ENCODE measurements around the gene TNRC6B.
"Not testable (repeated sequence)": the region's sequence is repeated elsewhere in the genome, so short reads cannot be mapped to it uniquely, and the experiment has no call there.

Gene TNRC6B, protein sequence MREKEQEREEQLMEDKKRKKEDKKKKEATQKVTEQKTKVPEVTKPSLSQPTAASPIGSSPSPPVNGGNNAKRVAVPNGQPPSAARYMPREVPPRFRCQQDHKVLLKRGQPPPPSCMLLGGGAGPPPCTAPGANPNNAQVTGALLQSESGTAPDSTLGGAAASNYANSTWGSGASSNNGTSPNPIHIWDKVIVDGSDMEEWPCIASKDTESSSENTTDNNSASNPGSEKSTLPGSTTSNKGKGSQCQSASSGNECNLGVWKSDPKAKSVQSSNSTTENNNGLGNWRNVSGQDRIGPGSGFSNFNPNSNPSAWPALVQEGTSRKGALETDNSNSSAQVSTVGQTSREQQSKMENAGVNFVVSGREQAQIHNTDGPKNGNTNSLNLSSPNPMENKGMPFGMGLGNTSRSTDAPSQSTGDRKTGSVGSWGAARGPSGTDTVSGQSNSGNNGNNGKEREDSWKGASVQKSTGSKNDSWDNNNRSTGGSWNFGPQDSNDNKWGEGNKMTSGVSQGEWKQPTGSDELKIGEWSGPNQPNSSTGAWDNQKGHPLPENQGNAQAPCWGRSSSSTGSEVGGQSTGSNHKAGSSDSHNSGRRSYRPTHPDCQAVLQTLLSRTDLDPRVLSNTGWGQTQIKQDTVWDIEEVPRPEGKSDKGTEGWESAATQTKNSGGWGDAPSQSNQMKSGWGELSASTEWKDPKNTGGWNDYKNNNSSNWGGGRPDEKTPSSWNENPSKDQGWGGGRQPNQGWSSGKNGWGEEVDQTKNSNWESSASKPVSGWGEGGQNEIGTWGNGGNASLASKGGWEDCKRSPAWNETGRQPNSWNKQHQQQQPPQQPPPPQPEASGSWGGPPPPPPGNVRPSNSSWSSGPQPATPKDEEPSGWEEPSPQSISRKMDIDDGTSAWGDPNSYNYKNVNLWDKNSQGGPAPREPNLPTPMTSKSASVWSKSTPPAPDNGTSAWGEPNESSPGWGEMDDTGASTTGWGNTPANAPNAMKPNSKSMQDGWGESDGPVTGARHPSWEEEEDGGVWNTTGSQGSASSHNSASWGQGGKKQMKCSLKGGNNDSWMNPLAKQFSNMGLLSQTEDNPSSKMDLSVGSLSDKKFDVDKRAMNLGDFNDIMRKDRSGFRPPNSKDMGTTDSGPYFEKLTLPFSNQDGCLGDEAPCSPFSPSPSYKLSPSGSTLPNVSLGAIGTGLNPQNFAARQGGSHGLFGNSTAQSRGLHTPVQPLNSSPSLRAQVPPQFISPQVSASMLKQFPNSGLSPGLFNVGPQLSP (N-terminal part only)

GRCh38 chr22:40177738-40178416 is at the start of gene TNRC6B:
Gene TNRC6B (plus strand): TSS chr22:40177925. CDS start chr22:40178136, 211 bp downstream.
- peak; percentile 93 for DNase-seq (ENCODE audit: low spot score)

DNA sequence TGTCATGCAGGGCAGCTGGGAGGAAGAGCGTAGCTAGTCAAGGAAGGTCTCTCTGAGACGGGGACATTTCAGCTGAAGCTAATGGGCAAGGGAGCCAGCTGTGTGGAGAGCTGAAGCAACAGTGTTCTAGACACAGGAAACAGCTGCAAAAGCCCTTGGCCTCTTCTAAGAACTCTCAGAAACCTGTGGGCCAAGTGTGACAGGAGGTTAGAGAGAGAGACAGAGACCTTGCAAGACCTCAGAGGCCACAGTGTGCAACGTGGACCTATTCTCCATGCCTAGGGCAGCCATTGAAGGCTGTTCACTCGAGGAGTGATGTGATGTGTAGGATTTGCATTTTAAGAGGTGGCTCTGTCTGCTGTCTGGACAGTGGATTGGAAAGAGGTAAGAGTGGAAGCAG is 48.7 kb upstream of the TNRC6B start:
- DNase-seq (ENCODE audit: low spot score) = peak; percentile 46

DNA sequence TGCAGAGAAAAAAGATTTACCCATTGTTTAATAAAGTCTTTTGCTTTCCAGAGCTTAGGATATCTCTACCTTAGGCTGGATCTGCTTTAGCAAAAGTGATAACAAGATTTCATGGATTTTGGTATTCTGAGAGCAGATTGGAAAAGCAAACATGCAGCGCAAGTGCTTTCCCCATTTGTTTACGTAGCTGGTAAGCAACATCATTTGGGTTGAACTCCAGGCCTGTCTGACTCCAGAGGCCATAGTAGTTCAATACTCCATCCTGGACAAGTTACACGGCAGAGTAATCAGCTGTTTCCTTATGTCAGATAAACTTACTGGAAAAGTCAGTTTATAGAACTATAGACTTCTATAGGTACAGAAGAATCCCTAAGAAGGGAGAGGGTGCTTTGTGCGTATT is 40.6 kb upstream of the TNRC6B start:
- DNase-seq (ENCODE audit: low spot score) = no peak

DNA sequence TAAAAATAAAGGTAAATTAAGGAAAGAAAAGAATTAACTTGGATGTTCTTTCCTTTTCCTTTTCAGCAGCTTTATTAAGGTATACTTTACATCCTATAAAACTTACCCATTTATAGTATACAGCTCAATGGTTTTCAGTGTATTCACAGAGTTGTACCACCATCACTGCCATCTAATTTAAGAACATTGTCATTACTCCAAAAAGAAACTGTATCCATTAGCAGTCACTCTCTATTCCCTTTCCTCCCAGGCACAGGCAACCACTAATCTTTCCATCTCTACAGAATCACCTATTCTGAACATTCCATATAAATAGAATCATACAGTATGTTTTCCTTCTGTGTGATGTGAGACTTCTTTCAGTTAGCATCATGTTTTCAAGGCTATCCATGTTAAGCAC is 38.9 kb upstream of the TNRC6B start:
- DNase-seq (ENCODE audit: low spot score) = no peak

GRCh38 chr22:40147388-40148176 is 30.1 kb upstream of the TNRC6B start:
- no peak for DNase-seq (ENCODE audit: low spot score)

- DNase-seq (ENCODE audit: low spot score) = no peak
Measured at GRCh38 chr22:40153192-40153591, 24.5 kb upstream of the TNRC6B start.

DNA sequence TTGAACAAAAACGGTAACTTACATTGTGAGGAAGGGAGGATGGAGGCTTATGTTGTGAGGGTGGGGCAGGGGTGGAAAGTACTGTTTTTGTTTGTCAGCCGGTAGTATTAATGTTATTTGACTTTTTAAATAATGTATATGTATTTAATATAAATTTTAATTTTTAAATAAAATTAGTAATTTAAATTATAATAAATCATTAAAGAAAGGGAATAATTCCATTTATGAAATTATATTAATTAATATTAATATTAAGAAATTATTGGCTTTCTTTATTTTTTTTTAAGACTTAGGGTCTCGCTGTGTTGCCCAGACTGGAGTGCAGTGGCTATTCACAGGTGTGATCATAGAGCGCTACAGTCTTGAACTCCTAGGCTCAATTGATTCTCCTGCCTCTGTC is 24.0 kb upstream of the TNRC6B start:
- no peak for DNase-seq (ENCODE audit: low spot score)

DNA sequence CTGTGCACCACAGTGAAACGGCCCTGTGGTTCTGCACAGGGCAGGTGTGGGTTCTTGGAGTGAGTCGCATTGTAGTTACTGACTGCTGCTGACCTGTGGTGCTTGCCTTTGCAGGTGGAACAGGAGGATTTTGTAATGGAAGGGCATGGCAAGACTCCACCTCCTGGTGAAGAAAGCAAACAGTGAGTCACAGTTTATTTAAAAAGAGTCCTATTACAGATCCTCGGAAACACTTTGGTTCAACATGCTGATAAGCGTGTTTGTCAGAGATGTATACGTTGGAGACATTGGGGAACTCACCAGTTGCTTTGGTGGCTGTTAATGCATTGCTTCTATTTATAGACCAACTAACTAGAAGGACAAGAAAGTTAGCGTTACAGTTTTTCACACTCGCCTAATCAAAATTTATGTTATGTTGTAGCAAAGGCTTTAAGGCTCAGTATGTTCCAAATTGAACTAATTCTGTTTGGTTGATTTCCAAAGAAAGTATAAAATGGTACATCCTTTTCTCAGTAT is 21.7 kb upstream of the TNRC6B start:
- DNase-seq (ENCODE audit: low spot score) = no peak

DNA sequence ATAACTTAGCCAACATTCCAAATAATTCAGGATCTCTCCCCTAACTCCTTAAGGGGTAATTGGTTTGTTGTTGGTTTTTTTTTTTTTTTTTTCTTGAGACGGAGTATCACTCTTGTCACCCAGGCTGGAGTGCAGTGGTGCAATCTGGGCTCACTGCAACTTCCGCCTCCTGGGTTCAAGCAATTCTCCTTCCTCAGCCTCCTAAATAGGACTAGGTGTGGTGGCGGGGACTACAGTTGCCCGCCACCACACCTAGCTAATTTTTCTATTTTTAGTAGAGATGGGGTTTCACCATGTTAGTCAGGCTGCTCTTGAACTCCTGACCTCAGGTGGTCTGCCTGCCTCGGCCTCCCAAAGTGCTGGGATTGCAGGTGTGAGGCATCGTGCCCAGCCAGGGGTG is 21.0 kb upstream of the TNRC6B start:
- not testable (repeated sequence) for DNase-seq (ENCODE audit: low spot score)

DNA sequence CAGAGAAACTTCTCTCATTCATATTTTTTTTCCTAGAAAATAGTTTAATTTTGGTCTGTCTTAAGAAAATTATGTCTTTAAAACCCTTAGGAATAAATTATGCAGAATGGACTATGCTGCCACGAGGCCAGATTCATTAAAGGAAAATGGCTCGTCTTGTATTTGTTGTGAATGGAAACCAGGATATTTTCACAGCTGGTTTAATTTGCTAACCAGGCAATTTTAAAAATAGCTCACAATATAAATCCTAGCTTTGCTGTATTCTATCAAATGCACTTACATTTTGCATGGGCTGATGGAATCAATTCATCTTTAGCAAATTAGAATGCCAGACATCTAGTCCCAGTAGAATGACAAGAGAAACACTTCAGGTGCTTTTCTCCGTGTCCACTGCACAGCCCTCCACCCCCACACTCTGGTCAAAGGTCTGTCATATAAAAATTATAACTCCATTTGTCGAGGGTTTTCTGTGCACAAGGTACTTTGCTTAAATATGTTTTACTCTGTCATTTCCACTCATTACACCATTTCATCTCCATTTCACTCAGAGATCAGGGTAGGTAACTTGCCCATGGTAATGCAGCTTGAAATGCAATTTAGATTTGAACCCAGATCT is 20.3 kb upstream of the TNRC6B start:
- DNase-seq (ENCODE audit: low spot score) = no peak

- DNase-seq (ENCODE audit: low spot score) = no peak
Measured at GRCh38 chr22:40161194-40161593, 16.5 kb upstream of the TNRC6B start.

DNA sequence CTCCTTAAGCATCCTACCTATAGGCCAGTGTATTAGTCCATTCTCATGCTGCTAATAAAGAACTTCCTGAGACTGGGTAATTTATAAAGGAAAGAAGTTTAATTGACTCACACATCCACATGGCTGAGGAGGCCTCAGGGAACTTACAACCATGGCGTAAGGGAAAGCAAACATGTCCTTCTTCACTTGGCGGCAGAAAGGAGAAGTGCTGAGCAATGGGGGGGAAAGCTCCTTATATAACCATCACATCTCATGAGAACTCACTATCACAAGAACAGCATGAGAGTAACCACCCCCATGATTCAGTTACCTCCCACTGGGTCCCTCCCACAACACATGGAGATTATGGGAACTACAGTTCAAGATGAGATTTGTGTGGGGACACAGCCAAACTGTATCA is 12.2 kb upstream of the TNRC6B start:
- not testable (repeated sequence) for DNase-seq (ENCODE audit: low spot score)

- no peak for DNase-seq (ENCODE audit: low spot score)
Measured at GRCh38 chr22:40175611-40176244, 2.0 kb upstream of the TNRC6B start.

DNA sequence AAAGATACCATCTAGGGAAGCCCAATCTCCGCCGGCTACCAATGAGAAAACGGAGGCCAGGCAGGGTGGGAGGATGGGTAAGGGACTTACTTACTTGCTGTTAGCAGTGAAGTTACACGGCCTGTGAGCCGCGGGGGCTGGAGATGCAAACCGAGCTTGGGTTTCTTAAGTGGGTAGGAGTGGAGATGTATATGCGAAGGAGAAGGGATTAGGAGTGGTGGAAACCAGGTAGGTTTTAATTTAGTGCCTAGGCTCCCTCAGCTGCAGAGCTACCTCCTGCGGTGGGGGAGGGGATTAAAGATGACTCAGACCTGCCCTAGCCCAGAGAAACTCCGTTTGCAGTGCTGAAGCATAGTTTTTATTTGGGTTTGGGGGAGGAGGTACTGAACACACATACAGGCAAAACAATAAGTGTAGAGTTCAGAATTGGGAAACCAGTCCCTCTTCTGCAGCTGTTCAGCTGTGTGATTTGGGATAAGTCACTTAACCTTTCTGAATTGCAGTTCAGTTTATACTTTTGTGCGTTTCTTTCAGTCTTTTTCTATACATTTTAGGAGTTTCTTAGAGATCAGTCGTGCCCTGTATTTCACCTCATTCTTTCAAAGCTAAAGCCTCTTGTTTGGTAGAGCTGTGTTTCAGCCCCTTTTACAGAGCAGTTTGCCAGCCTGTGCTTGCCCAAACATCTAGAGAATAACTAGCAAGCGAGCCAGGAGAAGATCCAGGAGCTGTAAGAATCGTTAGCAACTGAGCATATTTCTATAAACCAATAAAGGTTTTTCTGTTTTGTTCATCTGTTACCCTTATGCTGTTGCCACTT is 596 bp upstream of the TNRC6B start:
- peak; percentile 87 for DNase-seq (ENCODE audit: low spot score)

GRCh38 chr22:40178417-40179409 is 988 bp downstream of the TNRC6B start:
- DNase-seq (ENCODE audit: low spot score) = peak; percentile 27

DNA sequence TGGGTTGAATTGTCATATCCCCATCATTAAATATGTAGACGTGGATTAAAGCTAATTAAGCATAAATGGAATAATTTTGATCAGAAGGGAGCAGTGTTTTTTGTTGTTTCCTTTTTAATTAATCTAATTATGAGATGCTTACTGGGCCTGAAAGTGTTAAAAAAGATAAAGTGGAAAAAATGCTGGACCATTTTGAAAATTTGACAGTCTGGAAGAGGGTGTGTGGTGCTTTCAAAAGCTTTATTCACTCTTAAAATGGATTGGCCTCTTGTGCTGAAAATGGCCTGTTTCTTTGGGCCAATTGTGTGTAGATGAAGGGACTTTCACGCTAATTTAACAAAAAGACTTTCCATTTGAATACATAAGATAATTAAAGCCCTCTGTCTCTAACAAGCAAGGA is 1.8 kb downstream of the TNRC6B start:
- DNase-seq (ENCODE audit: low spot score) = no peak

DNA sequence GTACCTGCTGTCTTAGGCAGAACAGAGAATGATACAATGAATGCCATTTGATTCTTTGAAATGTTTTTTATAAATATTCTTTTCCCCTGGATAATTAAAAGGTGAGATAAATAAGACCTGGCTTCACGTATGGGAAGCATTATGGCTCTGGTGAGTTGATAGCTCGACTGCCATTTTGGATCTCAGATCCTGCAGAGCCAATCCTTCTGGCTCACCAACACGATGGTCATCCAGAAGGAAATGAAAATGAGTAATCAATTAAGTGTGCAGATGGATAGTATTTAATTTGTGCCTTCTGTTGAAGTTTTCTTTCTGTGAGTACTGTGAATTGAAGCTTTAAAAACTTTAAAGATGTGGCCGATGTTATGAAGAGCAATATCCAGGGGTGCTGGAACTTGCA is 2.7 kb downstream of the TNRC6B start:
- no peak for DNase-seq (ENCODE audit: low spot score)

DNA sequence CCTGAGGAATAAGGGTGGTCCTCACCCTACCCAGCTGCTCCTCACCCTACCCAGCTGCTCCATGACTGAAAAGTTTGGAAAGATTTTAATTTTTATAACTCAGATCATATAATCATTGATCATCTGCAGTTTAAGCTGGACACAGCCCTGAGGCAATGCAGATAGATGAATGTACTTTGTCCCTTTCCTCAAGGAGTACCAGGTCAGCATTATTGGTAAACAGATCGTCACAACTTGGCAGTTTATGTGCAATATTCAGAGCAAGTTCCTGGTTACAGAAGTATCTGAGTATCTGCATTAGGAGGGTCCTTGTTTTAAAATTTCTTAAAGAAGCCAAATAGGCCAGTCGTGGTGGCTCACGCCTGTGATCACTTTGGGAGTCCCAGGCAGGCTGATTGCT is 3.6 kb downstream of the TNRC6B start:
- no peak for DNase-seq (ENCODE audit: low spot score)

All from CD4-positive, alpha-beta T cell treated with Interleukin-2 at 100 ng/mL for 4 hours (primary cell).